Left lung (tissue), 14 donors: ENCODE measurements around the gene SIX1. TPM values are rescaled to one million over a fixed set of nuclear protein-coding genes. Genes with fewer than 3 reads are reported as not detected.

Experiments
- ATAC-seq: fragments of 200-7000 bp; cut with Tn5 transposase; one replicate; pipeline ENCODE4 v1.9.1; 2020; ENCODE audit warnings: moderate library complexity
- DNase-seq, 4 donors: peaks; one replicate each; pipeline ENCODE4 v3.0.0-alpha.2; 2013 to 2020
- H3K27ac ChIP-seq, 2 donors: fragments of 200-600 bp; sonication (generic) in 1 of 2; one replicate each; pipeline versions ENCODE4 v1.5.0 to v1.8.0; 2020 to 2021
- H3K27me3 ChIP-seq, 2 donors: fragments of 200-600 bp; sonication (generic) in 1 of 2; one replicate each; pipeline versions ENCODE4 v1.5.0 to v1.8.0; 2020 to 2021
- H3K36me3 ChIP-seq, 2 donors: fragments of 200-600 bp; sonication (generic) in 1 of 2; one replicate each; pipeline versions ENCODE4 v1.5.0 to v1.8.0; 2020 to 2021
- H3K4me1 ChIP-seq, 2 donors: fragments of 200-600 bp; one replicate each; pipeline ENCODE4 v1.8.0; 2021
- H3K4me3 ChIP-seq, 2 donors: fragments of 200-600 bp; sonication (generic) in 1 of 2; one replicate each; pipeline versions ENCODE4 v1.5.0 to v1.8.0; 2020 to 2021; ENCODE audit warnings: mild to moderate bottlenecking in 1 of 2
- H3K9me3 ChIP-seq, 2 donors: fragments of 200-600 bp; sonication (generic) in 1 of 2; one replicate each; pipeline versions ENCODE4 v1.5.0 to v1.8.0; 2020 to 2021
- intact Hi-C, 2 donors: fragments of 100-400 bp; cut with DNase I; formaldehyde crosslinking; loops; one replicate each; pipeline versions ENCODE4 v1.11.2 to v1.14.2; 2022
- long read RNA-seq, 12 donors: library from polyadenylated mRNA in 2 of 12; unstranded in 2 of 12; transcript quantifications; one replicate each; pipeline ENCODE4 v2.0.0 and lab custom pipeline, GENCODE V29; 2019 to 2026
- polyA plus RNA-seq, 6 donors: library from polyadenylated mRNA; unstranded; fragments of 120-200 nt; gene quantifications; one replicate each; pipeline ENCODE4 v1.2.1, GENCODE V29; 2013; ENCODE audit not compliant: insufficient read length in 6 of 6
- total RNA-seq, 2 donors: library from RNA; stranded (reverse); fragmentation: NEBNext Ultra II Directional; extraction: Animal tissue kit (Norgen Biotek cat#: 25700); gene quantifications; one replicate each; pipeline ENCODE4 v1.2.1, GENCODE V29; 2021
- TF ChIP-seq, protein P1 (sequence below), 2 donors: fragments of 200-600 bp; sonication (generic) in 1 of 2; IDR thresholded peaks; one replicate each; pipeline versions ENCODE4 v1.5.0 to v1.8.0; 2021; ENCODE audit warnings: antibody characterized with exemption in 2 of 2
- donor health status: DM: no; HTN: yes; CAD: no.
- donor health status: DM: no; HTN: no; CAD: no.

Gene SIX1
- 1 to 10 TPM in 1 of 2 donors, not detected in 1; 1.3 TPM for total RNA-seq
- polyA plus RNA-seq: 1 to 10 TPM in 2 of 6 donors, under 1 TPM in 4; 0.46 to 2.4 (median 0.93) TPM
- long read RNA-seq, donor 1: 0 reads
- long read RNA-seq, donor 2, partial matches to known transcripts: 0 of 1 reads
- long read RNA-seq, donor 2, other reads (novel, unspliced or antisense): 0 of 1 reads
- long read RNA-seq, donor 3: 0 reads
- long read RNA-seq, donor 4: 0 reads
- long read RNA-seq, donor 5, partial matches to known transcripts: 0 of 1 reads
- long read RNA-seq, donor 5, other reads (novel, unspliced or antisense): 0 of 1 reads
- long read RNA-seq, donor 6: 0 reads
- long read RNA-seq, donor 7: 0 reads
- long read RNA-seq, donor 8: 0 reads
- long read RNA-seq, donor 9: 0 reads
- long read RNA-seq, donor 10, transcript SIX1-201 (2 exons, 3,996 nt): major isoform, 5 of 5 reads
- long read RNA-seq, donor 10, partial matches to known transcripts: 0 of 5 reads
- long read RNA-seq, donor 10, other reads (novel, unspliced or antisense): 0 of 5 reads
- long read RNA-seq, donor 11: 0 reads
- long read RNA-seq, donor 12: 0 reads

DNA sequence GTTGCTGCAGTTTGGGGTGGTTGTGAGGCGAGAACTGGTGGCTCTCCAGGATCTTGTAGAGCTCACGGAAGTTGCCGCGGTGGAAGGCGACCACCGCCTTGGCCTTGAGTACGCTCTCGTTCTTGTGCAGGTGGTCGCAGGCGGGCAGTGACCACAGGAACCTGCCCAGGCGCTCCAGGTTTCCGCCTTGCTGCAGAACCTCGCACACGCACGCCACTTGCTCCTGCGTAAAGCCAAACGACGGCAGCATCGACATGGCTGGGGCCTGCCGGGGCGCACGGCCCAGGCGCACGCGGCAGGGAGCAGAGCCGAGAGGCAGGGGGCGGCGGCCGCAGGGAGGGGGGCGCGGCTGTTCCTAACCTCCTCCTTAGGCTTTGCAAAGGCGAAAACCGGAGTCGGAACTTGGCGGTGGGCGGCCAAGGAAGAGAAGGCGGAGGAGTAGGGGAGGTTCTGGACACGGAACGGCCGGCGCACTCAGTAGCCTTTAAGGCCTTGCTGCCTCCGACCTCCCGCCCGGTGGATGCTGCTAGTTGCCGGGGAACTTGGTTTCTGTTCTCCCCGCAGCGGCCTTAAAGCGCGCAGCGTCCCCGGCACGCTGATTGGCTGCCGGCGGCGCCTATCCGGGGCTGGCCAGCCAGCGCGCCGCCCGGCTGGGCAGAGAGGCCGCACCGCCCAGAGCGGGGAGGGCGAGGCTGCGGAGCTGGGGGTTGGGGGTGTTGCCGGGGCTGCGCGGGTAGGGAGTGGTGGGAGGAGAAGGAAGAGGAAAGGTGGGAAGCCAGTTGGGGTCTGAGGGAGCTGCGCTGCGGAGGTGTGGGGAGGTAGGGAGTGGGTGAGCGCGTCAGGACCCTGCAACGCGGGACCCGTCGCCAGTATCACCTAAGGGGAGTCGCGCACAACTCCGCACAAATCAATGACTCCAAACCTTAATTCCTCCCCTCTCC is at the start of gene SIX1:
Gene SIX1, minus strand, starts transcription at position 544 of the 941 bp plus-strand sequence. Its CDS starts 288 bp downstream, at position 256.
- DNase-seq (peak in 3 of 4 donors; percentile 65 to 87 (median 86)), ATAC-seq (peak; percentile 95)
- intact Hi-C loops: no loop called here
- H3K27ac ChIP-seq: no peak within 1 kb of the TSS
- H3K9me3 ChIP-seq: no peaks in the 10 kb centered on the region
- H3K36me3 ChIP-seq: no peaks in the 10 kb centered on the region
- H3K4me1 ChIP-seq: peaks cover 16 to 35% of the 10 kb centered on the region in 2 donors
- H3K4me3 ChIP-seq: peak within 1 kb of the TSS; percentile 33 to 41
- H3K27me3 ChIP-seq: peaks cover 94 to 100% of the 10 kb centered on the region in 2 donors
- TF ChIP-seq, protein P1, sequence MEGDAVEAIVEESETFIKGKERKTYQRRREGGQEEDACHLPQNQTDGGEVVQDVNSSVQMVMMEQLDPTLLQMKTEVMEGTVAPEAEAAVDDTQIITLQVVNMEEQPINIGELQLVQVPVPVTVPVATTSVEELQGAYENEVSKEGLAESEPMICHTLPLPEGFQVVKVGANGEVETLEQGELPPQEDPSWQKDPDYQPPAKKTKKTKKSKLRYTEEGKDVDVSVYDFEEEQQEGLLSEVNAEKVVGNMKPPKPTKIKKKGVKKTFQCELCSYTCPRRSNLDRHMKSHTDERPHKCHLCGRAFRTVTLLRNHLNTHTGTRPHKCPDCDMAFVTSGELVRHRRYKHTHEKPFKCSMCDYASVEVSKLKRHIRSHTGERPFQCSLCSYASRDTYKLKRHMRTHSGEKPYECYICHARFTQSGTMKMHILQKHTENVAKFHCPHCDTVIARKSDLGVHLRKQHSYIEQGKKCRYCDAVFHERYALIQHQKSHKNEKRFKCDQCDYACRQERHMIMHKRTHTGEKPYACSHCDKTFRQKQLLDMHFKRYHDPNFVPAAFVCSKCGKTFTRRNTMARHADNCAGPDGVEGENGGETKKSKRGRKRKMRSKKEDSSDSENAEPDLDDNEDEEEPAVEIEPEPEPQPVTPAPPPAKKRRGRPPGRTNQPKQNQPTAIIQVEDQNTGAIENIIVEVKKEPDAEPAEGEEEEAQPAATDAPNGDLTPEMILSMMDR (IDR thresholded peaks at IDR 0.05): no peak

DNA sequence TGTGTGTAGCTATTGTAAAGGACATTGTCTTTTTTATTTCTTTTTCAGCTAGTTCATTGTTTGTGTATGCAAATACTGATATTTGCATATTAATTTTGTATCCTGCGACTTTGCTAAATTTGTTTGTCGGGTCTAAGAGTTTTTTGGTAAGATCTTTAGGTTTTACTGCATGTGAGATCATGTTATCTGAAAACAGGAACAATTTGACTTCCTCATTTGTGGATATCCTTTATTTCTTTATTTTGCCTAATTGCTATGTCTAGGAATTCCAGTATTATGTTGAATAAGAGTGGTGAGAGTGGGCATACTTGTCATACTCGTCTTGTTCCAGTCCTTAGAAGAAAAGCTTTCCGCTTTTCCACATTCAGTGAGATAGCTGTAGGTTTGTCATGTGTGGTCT is 46.0 kb upstream of the SIX1 start:
- no peaks in the 10 kb centered on the region for H3K27me3 ChIP-seq
- no peak overlapping the region for H3K27ac ChIP-seq
- no peaks in the 10 kb centered on the region for H3K4me1 ChIP-seq
- peaks cover 0 to 11% of the 10 kb centered on the region in 2 donors for H3K9me3 ChIP-seq
- no peak overlapping the region for H3K4me3 ChIP-seq
- no peaks in the 10 kb centered on the region for H3K36me3 ChIP-seq
- TF ChIP-seq, protein P1 (IDR thresholded peaks at IDR 0.05): no peak
- intact Hi-C loops: no loop called here
- no peak for DNase-seq
- no peak for ATAC-seq

DNA sequence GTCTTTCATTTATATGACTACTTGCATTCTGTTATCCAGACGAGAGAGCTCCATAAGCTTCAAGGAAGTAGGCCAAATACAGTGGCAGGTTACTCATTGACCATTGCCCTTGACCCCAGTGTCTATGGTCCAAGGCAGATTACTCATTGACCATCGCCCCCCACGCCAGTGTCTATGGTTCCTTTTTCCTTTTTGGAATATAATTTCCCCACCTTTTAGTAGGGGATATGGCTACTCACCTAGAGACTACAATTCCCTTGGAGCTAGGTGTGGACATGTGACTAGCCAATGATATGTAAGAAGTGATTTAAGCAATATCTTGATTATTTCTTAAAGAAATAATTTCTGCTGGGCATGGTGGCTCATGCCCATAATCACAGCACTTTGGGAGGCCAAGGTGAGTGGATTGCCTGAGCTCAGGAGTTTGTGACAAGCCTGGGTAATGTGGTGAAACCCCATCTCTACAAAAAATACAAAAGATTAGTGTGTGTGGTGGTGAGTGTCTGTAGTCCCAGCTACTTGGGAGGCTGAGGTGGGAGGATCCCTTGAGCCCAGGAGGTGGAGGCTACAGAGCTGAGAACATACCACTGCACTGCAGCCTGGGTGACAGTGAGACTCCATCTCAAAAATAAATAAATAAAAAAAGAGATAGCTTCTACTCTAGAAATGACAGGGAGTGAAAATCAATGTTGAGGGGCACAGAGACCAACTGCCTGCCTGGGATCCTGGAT is 42.3 kb upstream of the SIX1 start:
- H3K27ac ChIP-seq: no peak overlapping the region
- no peaks in the 10 kb centered on the region for H3K36me3 ChIP-seq
- ATAC-seq (no peak), DNase-seq (no peak)
- no peak overlapping the region for H3K4me3 ChIP-seq
- H3K4me1 ChIP-seq: no peaks in the 10 kb centered on the region
- H3K9me3 ChIP-seq: no peaks in the 10 kb centered on the region
- no peaks in the 10 kb centered on the region for H3K27me3 ChIP-seq
- intact Hi-C loops: no loop called here
- TF ChIP-seq, protein P1 (IDR thresholded peaks at IDR 0.05): no peak

DNA sequence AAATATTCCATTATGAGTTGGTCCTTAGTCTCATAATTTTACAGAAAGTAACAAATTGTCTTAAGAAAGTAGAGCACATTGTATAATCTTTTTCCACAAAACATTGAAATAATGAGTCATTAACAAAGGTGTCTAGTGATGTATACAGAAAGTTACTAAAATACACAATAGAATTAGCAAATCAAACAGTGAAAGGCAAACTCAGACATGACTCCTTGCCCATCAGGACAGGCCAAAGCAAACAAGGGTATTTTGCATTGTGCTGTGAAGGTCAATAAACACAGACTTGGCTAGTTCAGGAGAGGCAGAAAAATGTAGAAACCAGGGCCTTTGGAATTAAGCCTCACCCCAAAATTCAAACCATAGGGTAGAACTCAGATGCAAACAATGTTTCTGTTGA is 37.6 kb upstream of the SIX1 start:
- H3K27me3 ChIP-seq: no peaks in the 10 kb centered on the region
- intact Hi-C loops: no loop called here
- TF ChIP-seq, protein P1 (IDR thresholded peaks at IDR 0.05): no peak
- H3K9me3 ChIP-seq: peaks cover 0 to 3% of the 10 kb centered on the region in 2 donors
- no peak overlapping the region for H3K4me3 ChIP-seq
- H3K27ac ChIP-seq: no peak overlapping the region
- no peak for DNase-seq
- no peak for ATAC-seq
- H3K36me3 ChIP-seq: no peaks in the 10 kb centered on the region
- H3K4me1 ChIP-seq: no peaks in the 10 kb centered on the region
